Keratinocyte (primary cell): ENCODE results near the gene TRIP13.

Experiments used
- CTCF ChIP-seq, 3 experiments: IDR thresholded peaks in 1 of 3; conservative IDR thresholded peaks in 1 of 3; optimal IDR thresholded peaks in 1 of 3; 2 replicates in 2 of 3; 3 replicates in 1 of 3; pipeline versions ENCODE3 to v1.5.1; 2011; ENCODE audit warnings: low read length in 3 of 3, mild to moderate bottlenecking in 3 of 3, moderate library complexity in 2 of 3, control low read depth in 1 of 3, inconsistent platforms in 1 of 3; ENCODE audit not compliant: insufficient read depth in 2 of 3; ENCODE audit errors: extremely low read depth in 1 of 3
- EZH2 ChIP-seq: IDR thresholded peaks from one replicate; pipeline ENCODE4 v1.6.1; 2012; ENCODE audit warnings: inconsistent platforms, mild to moderate bottlenecking, low read length, moderate library complexity

GRCh38 chr5:865771-866170, 26.9 kb upstream of the TRIP13 start:
- no peak for TF ChIP-seq EZH2
- no peak for TF ChIP-seq CTCF (optimal IDR thresholded peaks at IDR 0.05 in 1 of 3, IDR thresholded peaks at IDR 0.05 in 1 of 3, conservative IDR thresholded peaks at IDR 0.05 in 1 of 3; ENCODE audit: extremely low read depth in 1 of 3, insufficient read depth in 2 of 3, low read length in 3 of 3)
